SK-N-SH treated with all-trans-retinoic acid at 6 μM for 48 hours (cell line): Measurements from ENCODE around the gene YES1.
A peak's percentile ranks its signal among the peaks of the same experiment; 100 is the strongest.

Experiments
- ATAC-seq: fragments of 200-7000 bp; cut with Tn5 transposase; 3 replicates; pipeline ENCODE4 v1.9.1; 2020; ENCODE audit warnings: mild to moderate bottlenecking, moderate library complexity
- ARNTL ChIP-seq: fragments of 450-650 bp; formaldehyde crosslinking; IDR thresholded peaks from 2 replicates; pipeline ENCODE4 v1.5.0; 2020; ENCODE audit warnings: low read depth, mild to moderate bottlenecking, moderate library complexity, borderline replicate concordance
- CREB5 ChIP-seq: fragments of 250-450 bp; sonication (Bioruptor Pico); IDR thresholded peaks from 2 replicates; pipeline ENCODE4 v1.5.1; 2020; ENCODE audit warnings: low read depth, mild to moderate bottlenecking, moderate library complexity
- CSDC2 ChIP-seq: fragments of 250-450 bp; sonication (Bioruptor Pico); IDR thresholded peaks from 2 replicates; pipeline ENCODE4 v1.5.0; 2020; ENCODE audit warnings: mild to moderate bottlenecking, moderate library complexity
- CSRNP3 ChIP-seq: fragments of 250-450 bp; sonication (Bioruptor Pico); IDR thresholded peaks from 2 replicates; pipeline ENCODE4 v1.5.1; 2021; ENCODE audit warnings: mild to moderate bottlenecking, moderate library complexity
- ESRRG ChIP-seq: fragments of 250-450 bp; sonication (Bioruptor Pico); IDR thresholded peaks from 2 replicates; pipeline ENCODE4 v1.6.1; 2021; ENCODE audit warnings: mild to moderate bottlenecking
- GLIS3 ChIP-seq: fragments of 250-450 bp; sonication (Bioruptor Pico); IDR thresholded peaks from 2 replicates; pipeline ENCODE4 v1.5.0; 2020; ENCODE audit warnings: mild to moderate bottlenecking, moderate library complexity
- ISL1 ChIP-seq: fragments of 250-450 bp; sonication (Bioruptor Pico); IDR thresholded peaks from 2 replicates; pipeline ENCODE4 v2.1.2; 2022; ENCODE audit warnings: mild to moderate bottlenecking, moderate library complexity
- POU6F1 ChIP-seq: fragments of 250-450 bp; sonication (Bioruptor Pico); IDR thresholded peaks from 2 replicates; pipeline ENCODE4 v1.8.0; 2021; ENCODE audit warnings: low read depth, mild to moderate bottlenecking, moderate library complexity, borderline replicate concordance
- PPARA ChIP-seq: fragments of 250-450 bp; sonication (Bioruptor Pico); IDR thresholded peaks from 2 replicates; pipeline ENCODE4 v1.5.0; 2020; ENCODE audit warnings: mild to moderate bottlenecking, borderline replicate concordance
- RARB ChIP-seq: fragments of 250-450 bp; sonication (Bioruptor Pico); IDR thresholded peaks from 2 replicates; pipeline ENCODE4 v1.8.0; 2021; ENCODE audit warnings: mild to moderate bottlenecking, moderate library complexity
- SNAI2 ChIP-seq: fragments of 250-450 bp; sonication (Bioruptor Pico); IDR thresholded peaks from 2 replicates; pipeline ENCODE4 v1.5.0; 2020; ENCODE audit warnings: mild to moderate bottlenecking, moderate library complexity
- TCF4 ChIP-seq: fragments of 250-450 bp; sonication (Bioruptor Pico); IDR thresholded peaks from 2 replicates; pipeline ENCODE4 v1.8.0; 2021; ENCODE audit warnings: mild to moderate bottlenecking, moderate library complexity, borderline replicate concordance
- TOX ChIP-seq: fragments of 250-450 bp; sonication (Bioruptor Pico); IDR thresholded peaks from 2 replicates; pipeline ENCODE4 v1.8.0; 2021; ENCODE audit warnings: mild to moderate bottlenecking, moderate library complexity, borderline replicate concordance
- TSHZ2 ChIP-seq: fragments of 250-450 bp; sonication (Bioruptor Pico); IDR thresholded peaks from 2 replicates; pipeline ENCODE4 v1.5.0; 2020; ENCODE audit warnings: mild to moderate bottlenecking, moderate library complexity
- ZFP3 ChIP-seq: fragments of 250-450 bp; sonication (Bioruptor Pico); IDR thresholded peaks from 2 replicates; pipeline ENCODE4 v1.5.0; 2020; ENCODE audit warnings: mild to moderate bottlenecking, moderate library complexity
- ZFP30 ChIP-seq: fragments of 450-650 bp; formaldehyde crosslinking; IDR thresholded peaks from 2 replicates; pipeline ENCODE4 v1.5.0; 2022; ENCODE audit warnings: mild to moderate bottlenecking, moderate library complexity
- ZNF565 ChIP-seq: fragments of 450-650 bp; formaldehyde crosslinking; conservative IDR thresholded peaks from 2 replicates; pipeline ENCODE4 v1.5.0; 2020; ENCODE audit warnings: low read depth, mild to moderate bottlenecking, moderate library complexity
- ZNF70 ChIP-seq: fragments of 450-650 bp; formaldehyde crosslinking; IDR thresholded peaks from 2 replicates; pipeline ENCODE4 v1.5.0; 2020; ENCODE audit warnings: mild to moderate bottlenecking, moderate library complexity
- ZNF8 ChIP-seq: fragments of 450-650 bp; formaldehyde crosslinking; IDR thresholded peaks from 2 replicates; pipeline ENCODE4 v1.5.0; 2020; ENCODE audit warnings: mild to moderate bottlenecking, moderate library complexity
- TF ChIP-seq, protein P1 (sequence below): fragments of 250-450 bp; sonication (Bioruptor Pico); IDR thresholded peaks from 2 replicates; pipeline ENCODE4 v1.8.0; 2020; ENCODE audit warnings: mild to moderate bottlenecking, moderate library complexity, borderline replicate concordance

YES1 gene

GRCh38 chr18:732371-732770 is 79.7 kb downstream of the YES1 start:
- ATAC-seq = no peak
- no peak for TF ChIP-seq GLIS3
- TF ChIP-seq TOX (CRISPR knock-in tag) = no peak
- TF ChIP-seq ZFP3 (CRISPR knock-in tag) = no peak
- TF ChIP-seq, protein P1, sequence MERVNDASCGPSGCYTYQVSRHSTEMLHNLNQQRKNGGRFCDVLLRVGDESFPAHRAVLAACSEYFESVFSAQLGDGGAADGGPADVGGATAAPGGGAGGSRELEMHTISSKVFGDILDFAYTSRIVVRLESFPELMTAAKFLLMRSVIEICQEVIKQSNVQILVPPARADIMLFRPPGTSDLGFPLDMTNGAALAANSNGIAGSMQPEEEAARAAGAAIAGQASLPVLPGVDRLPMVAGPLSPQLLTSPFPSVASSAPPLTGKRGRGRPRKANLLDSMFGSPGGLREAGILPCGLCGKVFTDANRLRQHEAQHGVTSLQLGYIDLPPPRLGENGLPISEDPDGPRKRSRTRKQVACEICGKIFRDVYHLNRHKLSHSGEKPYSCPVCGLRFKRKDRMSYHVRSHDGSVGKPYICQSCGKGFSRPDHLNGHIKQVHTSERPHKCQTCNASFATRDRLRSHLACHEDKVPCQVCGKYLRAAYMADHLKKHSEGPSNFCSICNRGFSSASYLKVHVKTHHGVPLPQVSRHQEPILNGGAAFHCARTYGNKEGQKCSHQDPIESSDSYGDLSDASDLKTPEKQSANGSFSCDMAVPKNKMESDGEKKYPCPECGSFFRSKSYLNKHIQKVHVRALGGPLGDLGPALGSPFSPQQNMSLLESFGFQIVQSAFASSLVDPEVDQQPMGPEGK (CRISPR knock-in tag) = no peak
- no peak for TF ChIP-seq CREB5
- TF ChIP-seq SNAI2 (CRISPR knock-in tag) = no peak
- TF ChIP-seq ZNF8 (CRISPR knock-in tag) = no peak
- no peak for TF ChIP-seq CSDC2
- TF ChIP-seq ZNF70 = no peak
- no peak for TF ChIP-seq RARB (CRISPR knock-in tag)
- no peak for TF ChIP-seq ISL1 (CRISPR knock-in tag)

- no peak for TF ChIP-seq ZNF70
- no peak for TF ChIP-seq CSRNP3 (CRISPR knock-in tag)
- no peak for TF ChIP-seq GLIS3
- peak; percentile 50 for ATAC-seq
These were observed 80.9 kb downstream of the YES1 start for GRCh38 chr18:731185-731584.

GRCh38 chr18:730692-731091 is 81.3 kb downstream of the YES1 start:
- ATAC-seq = no peak
- TF ChIP-seq PPARA = no peak
- no peak for TF ChIP-seq GLIS3
- TF ChIP-seq ZNF70 = no peak
- TF ChIP-seq, protein P1 (CRISPR knock-in tag) = no peak
- TF ChIP-seq ZNF565 = no peak
- no peak for TF ChIP-seq ARNTL (CRISPR knock-in tag)
- TF ChIP-seq ZFP30 = no peak
- TF ChIP-seq, all 23 proteins: peak for 0

DNA sequence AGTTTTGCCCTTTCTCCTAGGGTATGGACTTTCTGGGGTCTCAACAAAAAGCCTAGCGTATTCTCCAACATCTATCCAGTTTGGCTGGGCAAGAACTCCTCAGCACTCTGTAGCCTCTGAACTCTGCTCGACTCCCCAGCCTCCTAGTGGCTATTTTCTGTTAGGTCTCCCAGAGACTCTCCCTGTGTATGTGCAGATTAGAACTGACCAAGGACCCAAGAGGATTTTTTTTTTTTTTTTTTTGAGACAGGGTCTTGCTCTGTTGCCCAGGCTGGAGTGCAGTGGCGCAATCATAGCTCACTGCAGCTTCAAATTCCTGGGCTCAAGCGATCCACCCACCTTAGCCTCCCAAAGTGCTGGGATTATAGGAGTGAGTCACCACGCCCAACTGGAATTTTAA is 81.9 kb downstream of the YES1 start:
- ATAC-seq = peak; percentile 84

DNA sequence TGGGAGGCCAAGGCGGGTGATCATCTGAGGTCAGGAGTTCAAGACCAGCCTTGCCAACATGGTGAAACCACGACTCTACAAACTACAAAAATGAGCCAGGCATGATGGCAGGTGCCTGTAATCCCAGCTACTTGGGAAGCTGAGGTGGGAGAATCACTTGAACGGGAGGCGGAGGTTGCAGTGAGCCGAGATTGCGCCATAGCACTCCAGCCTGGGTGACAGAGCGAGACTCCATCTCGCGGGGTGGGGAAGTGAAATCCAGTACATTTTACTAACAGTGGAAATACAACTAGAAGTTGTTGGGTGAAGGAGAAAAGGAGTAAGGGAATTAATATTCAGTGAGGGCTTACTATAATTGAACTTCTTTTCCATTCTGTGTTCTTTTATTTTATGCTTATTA is 86.4 kb downstream of the YES1 start:
- ATAC-seq = no peak
- TF ChIP-seq TOX (CRISPR knock-in tag) (no peak), CREB5 (no peak), TSHZ2 (CRISPR knock-in tag) (no peak), ARNTL (CRISPR knock-in tag) (no peak), ZNF8 (CRISPR knock-in tag) (no peak), ZFP30 (no peak), POU6F1 (no peak), ISL1 (CRISPR knock-in tag) (no peak), ESRRG (no peak), PPARA (no peak), CSDC2 (no peak), TCF4 (CRISPR knock-in tag) (no peak), ZNF565 (no peak)
- TF ChIP-seq, protein P1 (CRISPR knock-in tag) = no peak
